ENCODE measurements around the gene PLXNA1.

Gene PLXNA1

GRCh38 chr3:126987596-126987995 is 4.7 kb downstream of the PLXNA1 start:
- no peak overlapping the region for H2AFZ ChIP-seq (ENCODE audit: low read depth, low read length)
- no peaks in the 10 kb centered on the region for H3K27me3 ChIP-seq (ENCODE audit: low read depth, low read length)
- H3K4me2 ChIP-seq (ENCODE audit: low read length): no peak overlapping the region
- H3K27ac ChIP-seq (ENCODE audit: low read length): no peak overlapping the region
- no peak overlapping the region for H3K9ac ChIP-seq (ENCODE audit: low read length)
- H3K36me3 ChIP-seq (replicated peaks; ENCODE audit: low read depth, low read length): no peaks in the 10 kb centered on the region
- peaks cover 68% of the 10 kb centered on the region for H4K20me1 ChIP-seq (ENCODE audit: insufficient read depth, low read length)
- H3K4me3 ChIP-seq (ENCODE audit: low read length): no peak overlapping the region
- no peaks in the 10 kb centered on the region for H3K9me3 ChIP-seq (ENCODE audit: insufficient read depth, low read length)
- peaks cover 3% of the 10 kb centered on the region; the same call in 1 of the 2 replicates for H3K4me1 ChIP-seq (ENCODE audit: low read length)
- no peak for TF ChIP-seq CTCF (IDR thresholded peaks at IDR 0.05; ENCODE audit: low read depth, low read length)
- TF ChIP-seq EZH2phosphoT487 (IDR thresholded peaks at IDR 0.05; ENCODE audit: low read depth): no peak
- peaks cover 46% of the 10 kb centered on the region for H3K79me2 ChIP-seq (ENCODE audit: low read length)

- H4K20me1 ChIP-seq (ENCODE audit: insufficient read depth, low read length): peaks cover 74% of the 10 kb centered on the region
- no peak overlapping the region for H2AFZ ChIP-seq (ENCODE audit: low read depth, low read length)
- no peak overlapping the region for H3K4me3 ChIP-seq (ENCODE audit: low read length)
- no peak for TF ChIP-seq CTCF (IDR thresholded peaks at IDR 0.05; ENCODE audit: low read depth, low read length)
- no peak for TF ChIP-seq EZH2phosphoT487 (IDR thresholded peaks at IDR 0.05; ENCODE audit: low read depth)
- no peak overlapping the region for H3K9ac ChIP-seq (ENCODE audit: low read length)
- peaks cover 43% of the 10 kb centered on the region for H3K79me2 ChIP-seq (ENCODE audit: low read length)
- H3K27me3 ChIP-seq (ENCODE audit: low read depth, low read length): no peaks in the 10 kb centered on the region
- no peaks in the 10 kb centered on the region for H3K9me3 ChIP-seq (ENCODE audit: insufficient read depth, low read length)
- no peaks in the 10 kb centered on the region for H3K36me3 ChIP-seq (replicated peaks; ENCODE audit: low read depth, low read length)
- H3K4me1 ChIP-seq (ENCODE audit: low read length): peaks cover 3% of the 10 kb centered on the region; the same call in 1 of the 2 replicates
- H3K27ac ChIP-seq (ENCODE audit: low read length): no peak overlapping the region
- no peak overlapping the region for H3K4me2 ChIP-seq (ENCODE audit: low read length)
Measured at GRCh38 chr3:126988451-126989021, 5.6 kb downstream of the PLXNA1 start.

- TF ChIP-seq EZH2phosphoT487 (IDR thresholded peaks at IDR 0.05; ENCODE audit: low read depth) (no peak), CTCF (IDR thresholded peaks at IDR 0.05; ENCODE audit: low read depth, low read length) (no peak)
- H4K20me1 ChIP-seq (ENCODE audit: insufficient read depth, low read length): peaks cover 77% of the 10 kb centered on the region
- H3K36me3 ChIP-seq (replicated peaks; ENCODE audit: low read depth, low read length): no peaks in the 10 kb centered on the region
- H3K4me3 ChIP-seq (ENCODE audit: low read length): no peak overlapping the region
- H3K9ac ChIP-seq (ENCODE audit: low read length): no peak overlapping the region
- peaks cover under 1% of the 10 kb centered on the region for H3K4me1 ChIP-seq (ENCODE audit: low read length)
- H2AFZ ChIP-seq (ENCODE audit: low read depth, low read length): no peak overlapping the region
- H3K9me3 ChIP-seq (ENCODE audit: insufficient read depth, low read length): no peaks in the 10 kb centered on the region
- H3K27ac ChIP-seq (ENCODE audit: low read length): no peak overlapping the region
- H3K79me2 ChIP-seq (ENCODE audit: low read length): peaks cover 37% of the 10 kb centered on the region
- no peaks in the 10 kb centered on the region for H3K27me3 ChIP-seq (ENCODE audit: low read depth, low read length)
- no peak overlapping the region for H3K4me2 ChIP-seq (ENCODE audit: low read length)
Measured at GRCh38 chr3:126989316-126990023, 6.6 kb downstream of the PLXNA1 start.

- peaks cover 77% of the 10 kb centered on the region for H4K20me1 ChIP-seq (ENCODE audit: insufficient read depth, low read length)
- no peak overlapping the region for H2AFZ ChIP-seq (ENCODE audit: low read depth, low read length)
Measured at GRCh38 chr3:126990024-126990700, 7.2 kb downstream of the PLXNA1 start.

More at GRCh38 chr3:126990024-126990700, 7.2 kb downstream of the PLXNA1 start:
- H3K4me1 ChIP-seq (ENCODE audit: low read length): peaks cover 7% of the 10 kb centered on the region
- no peaks in the 10 kb centered on the region for H3K36me3 ChIP-seq (replicated peaks; ENCODE audit: low read depth, low read length)
- H3K4me3 ChIP-seq (ENCODE audit: low read length): no peak overlapping the region
- H3K9me3 ChIP-seq (ENCODE audit: insufficient read depth, low read length): no peaks in the 10 kb centered on the region
- TF ChIP-seq EZH2phosphoT487 (IDR thresholded peaks at IDR 0.05; ENCODE audit: low read depth) (no peak), CTCF (IDR thresholded peaks at IDR 0.05; ENCODE audit: low read depth, low read length) (no peak)
- H3K79me2 ChIP-seq (ENCODE audit: low read length): peaks cover 30% of the 10 kb centered on the region
- H3K4me2 ChIP-seq (ENCODE audit: low read length): no peak overlapping the region
- H3K27me3 ChIP-seq (ENCODE audit: low read depth, low read length): no peaks in the 10 kb centered on the region
- H3K27ac ChIP-seq (ENCODE audit: low read length): no peak overlapping the region
- no peak overlapping the region for H3K9ac ChIP-seq (ENCODE audit: low read length)
